Measurements from ENCODE around the gene GREB1L. TPM values are rescaled to one million over a fixed set of nuclear protein-coding genes. Genes with fewer than 3 reads are reported as not detected.

GREB1L gene
- total RNA-seq, result 1.3 and 11.2 TPM in 2 replicates

GRCh38 chr18:21242141-21242779 is at the start of gene GREB1L:
Gene GREB1L, plus strand, starts transcription at chr18:21242232. Its CDS starts 141,287 bp downstream, at chr18:21383519.

Other genes with a start within 250 kb of the GREB1L start
- gene ROCK1, start 130.4 kb upstream of the GREB1L start, total RNA-seq, result 20.6 and 32.1 TPM in 2 replicates

Data from pericardium fibroblast (primary cell).